H9 (cell line): ENCODE data around the gene PERP. TPM values are rescaled to one million over a fixed set of nuclear protein-coding genes. Genes with fewer than 3 reads are reported as not detected.

Source experiments
- DNase-seq: peaks from one replicate; pipeline ENCODE4 v3.0.0-alpha.2; 2017
- H2AFZ ChIP-seq: one replicate; pipeline ENCODE4 v1.6.1; 2013; ENCODE audit warnings: mild to moderate bottlenecking, low read length, control low read depth, moderate library complexity
- H2AK5ac ChIP-seq: 2 replicates; pipeline ENCODE4 v1.6.1; 2013; ENCODE audit warnings: low read length, control low read depth, mixed read lengths; ENCODE audit not compliant: insufficient read length
- H2BK120ac ChIP-seq: one replicate; pipeline ENCODE4 v1.6.1; 2013; ENCODE audit warnings: low read depth, mild to moderate bottlenecking, low read length, control low read depth, inconsistent platforms; ENCODE audit not compliant: poor library complexity, severe bottlenecking
- H2BK12ac ChIP-seq: 2 replicates; pipeline ENCODE4 v1.6.1; 2013; ENCODE audit warnings: low read length, control low read depth, mixed read lengths, low read depth; ENCODE audit not compliant: insufficient read length
- H2BK15ac ChIP-seq: 2 replicates; pipeline ENCODE4 v1.6.1; 2013; ENCODE audit warnings: low read depth, low read length, control low read depth
- H2BK20ac ChIP-seq: one replicate; pipeline ENCODE4 v1.6.1; 2013; ENCODE audit warnings: low read depth, mild to moderate bottlenecking, low read length, control low read depth, inconsistent platforms; ENCODE audit not compliant: poor library complexity, severe bottlenecking
- H2BK5ac ChIP-seq: 2 replicates; pipeline ENCODE4 v1.6.1; 2013; ENCODE audit warnings: low read length, control low read depth, mixed read lengths; ENCODE audit not compliant: insufficient read length
- H3K14ac ChIP-seq: 2 replicates; pipeline ENCODE4 v1.6.1; 2013; ENCODE audit warnings: low read length, control low read depth; ENCODE audit not compliant: insufficient read depth
- H3K18ac ChIP-seq: 2 replicates; pipeline ENCODE4 v1.6.1; 2013; ENCODE audit warnings: low read depth, mild to moderate bottlenecking, mixed read lengths, low read length, control low read depth; ENCODE audit not compliant: insufficient read length
- H3K23ac ChIP-seq: 2 replicates; pipeline ENCODE4 v1.6.1; 2013; ENCODE audit warnings: low read length, control low read depth, mixed read lengths, low read depth; ENCODE audit not compliant: insufficient read length
- H3K23me2 ChIP-seq: 2 replicates; pipeline ENCODE4 v1.6.1; 2013; ENCODE audit warnings: low read depth, mild to moderate bottlenecking, mixed read lengths, low read length, control low read depth; ENCODE audit not compliant: insufficient read length, poor library complexity, severe bottlenecking
- H3K27ac ChIP-seq: 2 replicates; pipeline ENCODE4 v1.5.1; 2013; ENCODE audit warnings: low read length, control low read depth, mixed read lengths, low read depth; ENCODE audit not compliant: insufficient read length
- H3K27me3 ChIP-seq: 2 replicates; pipeline ENCODE4 v1.6.1; 2013; ENCODE audit warnings: low read length, control low read depth, inconsistent platforms; ENCODE audit not compliant: insufficient read depth
- H3K4ac ChIP-seq: 2 replicates; pipeline ENCODE4 v1.6.1; 2013; ENCODE audit warnings: low read depth, mild to moderate bottlenecking, control low read depth, inconsistent platforms, low read length, moderate library complexity
- H3K4me1 ChIP-seq: 2 replicates; pipeline ENCODE4 v1.6.1; 2013; ENCODE audit warnings: low read length, control low read depth, inconsistent platforms; ENCODE audit not compliant: insufficient read depth
- H3K4me2 ChIP-seq: 2 replicates; pipeline ENCODE4 v1.6.1; 2013; ENCODE audit warnings: low read length, control low read depth, mixed read lengths; ENCODE audit not compliant: insufficient read length, insufficient read depth
- H3K56ac ChIP-seq: 2 replicates; pipeline ENCODE4 v1.6.1; 2013; ENCODE audit warnings: low read depth, mild to moderate bottlenecking, mixed read lengths, low read length, control low read depth; ENCODE audit not compliant: insufficient read length
- H3K79me1 ChIP-seq: 2 replicates; pipeline ENCODE4 v1.6.1; 2013; ENCODE audit warnings: low read depth, mild to moderate bottlenecking, moderate library complexity, low read length, control low read depth, inconsistent platforms; ENCODE audit not compliant: insufficient read depth, poor library complexity, severe bottlenecking
- H3K79me2 ChIP-seq: 2 replicates; pipeline ENCODE4 v1.6.1; 2013; ENCODE audit warnings: low read length, control low read depth, inconsistent platforms; ENCODE audit not compliant: insufficient read depth
- H3K9ac ChIP-seq: 2 replicates; pipeline ENCODE4 v1.6.1; 2013; ENCODE audit warnings: low read length, control low read depth, mixed read lengths; ENCODE audit not compliant: insufficient read length; ENCODE audit errors: extremely low read depth
- H3K9me3 ChIP-seq: one replicate; pipeline ENCODE4 v1.6.1; 2013; ENCODE audit warnings: low read depth, low read length, inconsistent platforms; ENCODE audit not compliant: control insufficient read depth
- H3T11ph ChIP-seq: one replicate; pipeline ENCODE4 v1.6.1; 2013; ENCODE audit warnings: mild to moderate bottlenecking, low read length, control low read depth, inconsistent platforms
- H4K20me1 ChIP-seq: one replicate; pipeline ENCODE4 v1.6.1; 2013; ENCODE audit not compliant: control insufficient read depth, insufficient read length, insufficient read depth
- H4K5ac ChIP-seq: 2 replicates; pipeline ENCODE4 v1.6.1; 2013; ENCODE audit warnings: low read depth, mild to moderate bottlenecking, mixed read lengths, low read length, control low read depth; ENCODE audit not compliant: insufficient read length
- H4K8ac ChIP-seq: replicated peaks from 2 replicates; pipeline ENCODE4 v1.6.1; 2013; ENCODE audit warnings: low read length, control low read depth, mixed read lengths, low read depth; ENCODE audit not compliant: insufficient read length
- H4K91ac ChIP-seq: 2 replicates; pipeline ENCODE4 v1.6.1; 2013; ENCODE audit warnings: low read depth, mild to moderate bottlenecking, moderate library complexity, mixed read lengths, low read length, control low read depth; ENCODE audit not compliant: insufficient read length
- H3K27ac Mint-ChIP-seq, 3 experiments: 2 replicates in 2 of 3; 3 replicates in 1 of 3; pipeline ENCODE4 v1.8.0; 2020 to 2021; ENCODE audit warnings: mixed read lengths in 3 of 3, mild to moderate bottlenecking in 1 of 3, moderate library complexity in 1 of 3
- H3K27me3 Mint-ChIP-seq: 2 replicates; pipeline ENCODE4 v1.8.0; 2021; ENCODE audit warnings: low read depth, mild to moderate bottlenecking, moderate library complexity, mixed read lengths
- H3K36me3 Mint-ChIP-seq, 3 experiments: 2 replicates in 2 of 3; 3 replicates in 1 of 3; pipeline ENCODE4 v1.8.0; 2020 to 2021; ENCODE audit warnings: low read depth in 3 of 3, mixed read lengths in 3 of 3; ENCODE audit not compliant: insufficient read depth in 1 of 3
- H3K4me1 Mint-ChIP-seq, 2 experiments: 2 replicates each; pipeline ENCODE4 v1.8.0; 2020; ENCODE audit warnings: mixed read lengths in 2 of 2
- H3K4me3 Mint-ChIP-seq, 2 experiments: 2 replicates in 1 of 2; 3 replicates in 1 of 2; pipeline ENCODE4 v1.8.0; 2020 to 2021; ENCODE audit warnings: mild to moderate bottlenecking in 2 of 2, mixed read lengths in 2 of 2, moderate library complexity in 1 of 2
- H3K9me3 Mint-ChIP-seq, 2 experiments: 2 replicates in 1 of 2; 3 replicates in 1 of 2; pipeline ENCODE4 v1.8.0; 2020; ENCODE audit warnings: mild to moderate bottlenecking in 2 of 2, mixed read lengths in 2 of 2, moderate library complexity in 1 of 2
- WGBS: extraction: QIAGEN DNeasy Blood & Tissue Kit; methylation state at CpG from one replicate; pipeline ENCODE4 v1.1.7; 2013; ENCODE audit warnings: missing lambda C conversion rate, low lambda C conversion rate, mixed read lengths; ENCODE audit not compliant: insufficient read length; ENCODE audit errors: extremely low coverage; 5-methylcytosine and 5-hydroxymethylcytosine counted together
- total RNA-seq: library from RNA; stranded (reverse); gene quantifications from 2 replicates; pipeline ENCODE4 v1.2.1, GENCODE V29; 2021
- TF ChIP-seq, protein P1 (sequence below): fragments of 200-600 bp; sonication (generic); conservative IDR thresholded peaks from 3 replicates; pipeline ENCODE4 v1.8.0; 2021; ENCODE audit warnings: antibody characterized with exemption, mild to moderate bottlenecking

Gene PERP
- total RNA-seq, 1 experiment from 2014 or later = 28.7 TPM

DNA sequence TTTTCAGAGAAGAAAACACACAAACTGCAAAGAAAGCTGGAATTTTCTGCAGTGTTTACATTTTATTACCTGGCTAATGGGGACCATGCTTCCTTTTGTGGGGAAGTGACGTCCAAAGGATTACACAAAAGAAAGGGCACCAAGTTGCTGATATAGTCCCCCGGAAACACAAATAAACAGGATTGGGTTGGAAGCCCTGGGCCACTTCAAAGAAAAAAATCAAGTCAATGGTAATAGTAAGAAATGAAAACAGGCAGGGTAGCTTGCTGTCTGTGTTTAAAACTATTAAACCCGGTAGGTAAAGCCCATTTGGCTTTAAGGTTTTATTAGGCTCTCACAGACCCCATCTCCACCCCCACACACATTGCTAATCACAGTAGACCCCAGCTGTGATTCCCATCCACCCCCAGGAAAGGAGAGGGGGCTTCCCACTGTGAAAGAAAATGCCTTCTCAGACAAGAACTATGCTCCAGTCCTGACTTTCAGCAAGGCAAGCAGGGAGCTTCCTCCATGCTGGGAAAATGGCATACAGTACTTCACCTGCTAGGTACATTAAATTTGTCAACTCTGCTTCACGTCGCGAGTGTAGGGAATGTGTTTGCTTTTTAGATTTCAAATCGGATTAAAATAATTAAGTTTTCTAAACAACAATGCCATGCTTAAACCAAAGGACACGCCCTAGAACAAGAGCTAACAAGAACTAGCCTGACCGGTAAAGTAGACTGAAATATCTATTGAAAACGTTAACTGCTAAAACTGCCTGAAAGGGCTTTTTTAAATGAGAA is 1.1 kb downstream of the PERP start:
- H3K4me1 Mint-ChIP-seq = peaks cover 22 to 35% of the 10 kb centered on the region in 2 experiments
- Histone ChIP-seq H3K9ac (peak overlapping the region; percentile 45), H3K23me2 (peaks cover 16% of the 10 kb centered on the region), H3K9me3 (no peaks in the 10 kb centered on the region), H2BK15ac (no peak overlapping the region), H2BK5ac (no peak overlapping the region), H3T11ph (no peak overlapping the region), H3K4ac (no peak overlapping the region), H2BK12ac (no peak overlapping the region), H3K18ac (no peak overlapping the region), H3K27ac (peak overlapping the region; percentile 20), H4K5ac (no peak overlapping the region), H4K20me1 (no peaks in the 10 kb centered on the region), H3K79me2 (peaks cover 4% of the 10 kb centered on the region; the same call in 1 of the 2 replicates), H2BK120ac (no peak overlapping the region), H3K79me1 (peaks cover 4% of the 10 kb centered on the region), H2BK20ac (no peak overlapping the region), H4K91ac (no peak overlapping the region), H2AFZ (no peak overlapping the region), H3K23ac (no peak overlapping the region), H3K4me1 (peaks cover 2% of the 10 kb centered on the region; the same call in 1 of the 2 replicates), H3K27me3 (peaks cover 2% of the 10 kb centered on the region; the same call in 1 of the 2 replicates), H3K4me2 (peak overlapping the region; percentile 98), H4K8ac (no peak overlapping the region), H3K14ac (peak overlapping the region; percentile 57; the same call in 1 of the 2 replicates), H2AK5ac (no peak overlapping the region), H3K56ac (no peak overlapping the region)
- peak overlapping the region; percentile 92 to 93 for H3K4me3 Mint-ChIP-seq
- peaks cover 0 to 8% (median 0%) of the 10 kb centered on the region in 3 experiments; a peak in 3 of 7 replicates for H3K36me3 Mint-ChIP-seq
- TF ChIP-seq, protein P1, sequence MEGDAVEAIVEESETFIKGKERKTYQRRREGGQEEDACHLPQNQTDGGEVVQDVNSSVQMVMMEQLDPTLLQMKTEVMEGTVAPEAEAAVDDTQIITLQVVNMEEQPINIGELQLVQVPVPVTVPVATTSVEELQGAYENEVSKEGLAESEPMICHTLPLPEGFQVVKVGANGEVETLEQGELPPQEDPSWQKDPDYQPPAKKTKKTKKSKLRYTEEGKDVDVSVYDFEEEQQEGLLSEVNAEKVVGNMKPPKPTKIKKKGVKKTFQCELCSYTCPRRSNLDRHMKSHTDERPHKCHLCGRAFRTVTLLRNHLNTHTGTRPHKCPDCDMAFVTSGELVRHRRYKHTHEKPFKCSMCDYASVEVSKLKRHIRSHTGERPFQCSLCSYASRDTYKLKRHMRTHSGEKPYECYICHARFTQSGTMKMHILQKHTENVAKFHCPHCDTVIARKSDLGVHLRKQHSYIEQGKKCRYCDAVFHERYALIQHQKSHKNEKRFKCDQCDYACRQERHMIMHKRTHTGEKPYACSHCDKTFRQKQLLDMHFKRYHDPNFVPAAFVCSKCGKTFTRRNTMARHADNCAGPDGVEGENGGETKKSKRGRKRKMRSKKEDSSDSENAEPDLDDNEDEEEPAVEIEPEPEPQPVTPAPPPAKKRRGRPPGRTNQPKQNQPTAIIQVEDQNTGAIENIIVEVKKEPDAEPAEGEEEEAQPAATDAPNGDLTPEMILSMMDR = no peak
- no peaks in the 10 kb centered on the region; a peak in 1 of 5 replicates for H3K9me3 Mint-ChIP-seq
- WGBS = no CpG with 5 or more reads among the region's 10 CpGs
- DNase-seq = peak; percentile 66
- H3K27me3 Mint-ChIP-seq = peaks cover 14% of the 10 kb centered on the region
- peak overlapping the region; percentile 83 to 96 (median 96) for H3K27ac Mint-ChIP-seq
